HepG2 (cell line): ENCODE results near the gene IMP3. TPM values are rescaled to one million over a fixed set of nuclear protein-coding genes. Genes with fewer than 3 reads are reported as not detected.

ENCODE experiments used
- CBX1 ChIP-seq: IDR thresholded peaks from one replicate; pipeline ENCODE4 v1.6.1; 2016; ENCODE audit warnings: antibody characterized with exemption, low read depth
- EP300 ChIP-seq, 3 experiments: sonication (generic) in 1 of 3; formaldehyde crosslinking in 1 of 3; IDR thresholded peaks; 2 replicates each; pipeline versions ENCODE4 v1.5.1 to v1.6.1; 2011 to 2020; ENCODE audit warnings: low read depth in 2 of 3, low read length in 2 of 3, borderline replicate concordance in 1 of 3, improper control_type of control experiment in 1 of 3, mild to moderate bottlenecking in 1 of 3, missing genetic modification reagents in 1 of 3, moderate library complexity in 1 of 3
- NFE2L1 ChIP-seq: sonication (generic); formaldehyde crosslinking; IDR thresholded peaks from 2 replicates; pipeline ENCODE4 v1.4.0; 2020; ENCODE audit warnings: missing genetic modification reagents, mild to moderate bottlenecking, borderline replicate concordance
- NPAS2 ChIP-seq: sonication (generic); formaldehyde crosslinking; IDR thresholded peaks from 2 replicates; pipeline ENCODE4 v1.8.0; 2022; ENCODE audit warnings: mild to moderate bottlenecking, missing genetic modification reagents, borderline replicate concordance
- NR2F1 ChIP-seq, 2 experiments: fragments of 450-650 bp in 1 of 2; formaldehyde crosslinking in 1 of 2; IDR thresholded peaks; 2 replicates each; pipeline versions ENCODE4 v1.5.0 to v1.6.1; 2016 to 2020; ENCODE audit warnings: mild to moderate bottlenecking in 1 of 2, missing compliant biosample characterization in 1 of 2, missing genetic modification reagents in 1 of 2, moderate library complexity in 1 of 2
- PRMT3 ChIP-seq: sonication (generic); formaldehyde crosslinking; IDR thresholded peaks from 2 replicates; pipeline ENCODE4 v1.8.1; 2022; ENCODE audit warnings: low read depth, mild to moderate bottlenecking, moderate library complexity, missing genetic modification reagents, borderline replicate concordance
- TBX2 ChIP-seq: sonication (generic); formaldehyde crosslinking; IDR thresholded peaks from 2 replicates; pipeline ENCODE4 v1.5.0; 2020; ENCODE audit warnings: missing genetic modification reagents, mild to moderate bottlenecking, borderline replicate concordance
- ZNF331 ChIP-seq: sonication (generic); formaldehyde crosslinking; IDR thresholded peaks from 2 replicates; pipeline ENCODE4 v1.4.0; 2020; ENCODE audit warnings: missing genetic modification reagents
- ZNF354B ChIP-seq: sonication (generic); formaldehyde crosslinking; IDR thresholded peaks from 2 replicates; pipeline ENCODE4 v1.8.0; 2022; ENCODE audit warnings: mild to moderate bottlenecking, missing genetic modification reagents
- ZNF367 ChIP-seq: sonication (generic); formaldehyde crosslinking; IDR thresholded peaks from 2 replicates; pipeline ENCODE4 v1.4.0; 2020; ENCODE audit warnings: missing genetic modification reagents, borderline replicate concordance
- ZNF678 ChIP-seq: sonication (generic); formaldehyde crosslinking; IDR thresholded peaks from 2 replicates; pipeline ENCODE4 v1.4.0; 2020; ENCODE audit warnings: mild to moderate bottlenecking, missing genetic modification reagents
- ZNF816 ChIP-seq: sonication (generic); formaldehyde crosslinking; IDR thresholded peaks from 2 replicates; pipeline ENCODE4 v1.8.0; 2022; ENCODE audit warnings: missing genetic modification reagents, mild to moderate bottlenecking, borderline replicate concordance
- ZNF83 ChIP-seq: sonication (generic); formaldehyde crosslinking; IDR thresholded peaks from 2 replicates; pipeline ENCODE4 v1.4.0; 2020; ENCODE audit warnings: missing genetic modification reagents, mild to moderate bottlenecking, borderline replicate concordance
- polyA plus RNA-seq, 8 experiments: library from polyadenylated mRNA; depleted of rRNA in 3 of 8; stranded (reverse) in 7 of 8; unstranded in 1 of 8; fragments of >200 nt; fragmentation: Illumina TruSeq in 4 of 8; extraction: Trizol in 4 of 8; gene quantifications; 2 replicates each; pipeline versions ENCODE4 v1.2.1 to v1.2.3, GENCODE V29; 2011 to 2016; ENCODE audit warnings: low read depth in 4 of 8, missing spikeins in 1 of 8, mixed read lengths in 1 of 8; ENCODE audit not compliant: insufficient read depth in 1 of 8
- total RNA-seq, 5 experiments: library from RNA; depleted of rRNA; stranded (reverse); fragments of >200 nt; fragmentation: Illumina TruSeq; extraction: Trizol; gene quantifications; 2 replicates each; pipeline ENCODE4 v1.2.3, GENCODE V29; 2016; ENCODE audit warnings: low read depth in 1 of 5
- TF ChIP-seq, protein P1 (sequence below): sonication (generic); formaldehyde crosslinking; IDR thresholded peaks from 2 replicates; pipeline ENCODE4 v1.5.1; 2020; ENCODE audit warnings: mild to moderate bottlenecking, missing genetic modification reagents, borderline replicate concordance
- TF ChIP-seq, protein P2 (sequence below): sonication (generic); formaldehyde crosslinking; IDR thresholded peaks from 2 replicates; pipeline ENCODE4 v1.5.1; 2020; ENCODE audit warnings: mild to moderate bottlenecking, missing genetic modification reagents, moderate library complexity
- TF ChIP-seq, protein P3 (sequence below): sonication (generic); formaldehyde crosslinking; IDR thresholded peaks from 2 replicates; pipeline ENCODE4 v1.5.0; 2020; ENCODE audit warnings: mild to moderate bottlenecking, missing genetic modification reagents
- TF ChIP-seq, protein P4 (sequence below): sonication (generic); formaldehyde crosslinking; IDR thresholded peaks from 2 replicates; pipeline ENCODE4 v1.8.1; 2022; ENCODE audit warnings: mild to moderate bottlenecking, missing genetic modification reagents

Gene IMP3
- total and polyA plus RNA-seq, 2 of the 13 experiments (the other 11 are each of a cell fraction or from before 2014, with no cell fraction given), result 38.3 to 143 TPM

DNA sequence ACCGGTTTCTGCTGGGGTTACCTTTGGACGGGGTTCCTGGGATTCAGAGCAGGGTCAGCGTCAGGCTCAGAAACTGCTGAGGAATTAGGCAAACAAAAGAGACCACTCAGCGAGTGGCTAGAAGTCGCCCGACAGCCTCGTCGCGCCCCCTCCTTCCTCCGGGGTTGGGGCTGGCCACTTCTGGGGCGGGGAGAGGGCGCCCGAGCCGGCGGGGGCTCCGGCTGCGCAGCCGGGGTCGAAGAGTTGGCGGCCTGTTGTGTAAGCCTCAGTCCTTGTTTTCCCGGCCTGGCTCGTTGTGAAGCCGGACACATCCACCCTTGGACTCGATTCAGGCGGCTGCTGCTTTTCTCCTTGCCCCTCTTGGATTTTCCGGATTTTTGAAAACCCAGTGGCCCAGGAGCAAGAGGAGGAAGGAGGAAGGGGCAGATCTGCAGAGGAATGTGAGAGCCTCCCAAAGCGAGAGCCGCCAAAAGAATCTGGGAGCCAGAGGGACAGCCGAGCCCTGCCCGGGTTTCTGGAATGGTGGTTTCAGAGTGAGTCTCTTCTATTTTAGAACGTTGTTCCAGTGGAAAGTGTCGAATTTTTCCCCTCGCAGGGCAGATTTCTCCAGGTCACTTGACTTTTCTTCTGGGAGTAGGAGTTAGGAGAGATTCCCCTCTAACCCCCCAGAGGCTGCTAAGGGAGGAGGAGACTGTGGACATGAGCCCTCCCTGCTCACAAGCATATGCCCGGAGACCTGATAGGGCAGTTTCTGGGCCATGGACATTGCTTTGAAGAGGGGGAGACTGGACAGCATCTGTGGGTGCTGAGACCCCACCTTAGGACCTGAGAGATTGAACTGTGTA lies 8.4 kb upstream of the IMP3 start (continued):
- TF ChIP-seq, protein P1, sequence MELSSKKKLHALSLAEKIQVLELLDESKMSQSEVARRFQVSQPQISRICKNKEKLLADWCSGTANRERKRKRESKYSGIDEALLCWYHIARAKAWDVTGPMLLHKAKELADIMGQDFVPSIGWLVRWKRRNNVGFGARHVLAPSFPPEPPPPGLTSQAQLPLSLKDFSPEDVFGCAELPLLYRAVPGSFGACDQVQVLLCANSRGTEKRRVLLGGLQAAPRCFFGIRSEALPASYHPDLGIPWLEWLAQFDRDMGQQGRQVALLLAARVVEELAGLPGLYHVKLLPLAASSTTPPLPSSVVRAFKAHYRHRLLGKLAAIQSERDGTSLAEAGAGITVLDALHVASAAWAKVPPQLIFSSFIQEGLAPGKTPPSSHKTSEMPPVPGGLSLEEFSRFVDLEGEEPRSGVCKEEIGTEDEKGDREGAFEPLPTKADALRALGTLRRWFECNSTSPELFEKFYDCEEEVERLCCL (CRISPR knock-in tag), result no peak
- TF ChIP-seq NPAS2 (CRISPR knock-in tag), result no peak
- no peak for TF ChIP-seq CBX1
- TF ChIP-seq, protein P2, sequence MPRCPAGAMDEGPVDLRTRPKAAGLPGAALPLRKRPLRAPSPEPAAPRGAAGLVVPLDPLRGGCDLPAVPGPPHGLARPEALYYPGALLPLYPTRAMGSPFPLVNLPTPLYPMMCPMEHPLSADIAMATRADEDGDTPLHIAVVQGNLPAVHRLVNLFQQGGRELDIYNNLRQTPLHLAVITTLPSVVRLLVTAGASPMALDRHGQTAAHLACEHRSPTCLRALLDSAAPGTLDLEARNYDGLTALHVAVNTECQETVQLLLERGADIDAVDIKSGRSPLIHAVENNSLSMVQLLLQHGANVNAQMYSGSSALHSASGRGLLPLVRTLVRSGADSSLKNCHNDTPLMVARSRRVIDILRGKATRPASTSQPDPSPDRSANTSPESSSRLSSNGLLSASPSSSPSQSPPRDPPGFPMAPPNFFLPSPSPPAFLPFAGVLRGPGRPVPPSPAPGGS, result no peak
- no peak for TF ChIP-seq NFE2L1 (CRISPR knock-in tag)
- TF ChIP-seq PRMT3 (CRISPR knock-in tag), result no peak
- no peak for TF ChIP-seq ZNF354B
- no peak for TF ChIP-seq ZNF816 (CRISPR knock-in tag)
- no peak for TF ChIP-seq ZNF367 (CRISPR knock-in tag)
- no peak for TF ChIP-seq ZNF83
- no peak for TF ChIP-seq EP300 (IDR thresholded peaks at IDR 0.05; ENCODE audit: low read depth in 2 of 2, low read length in 2 of 2)
- TF ChIP-seq EP300 (CRISPR knock-in tag; IDR thresholded peaks at IDR 0.05; ENCODE audit: borderline replicate concordance), result no peak
- TF ChIP-seq, protein P3, sequence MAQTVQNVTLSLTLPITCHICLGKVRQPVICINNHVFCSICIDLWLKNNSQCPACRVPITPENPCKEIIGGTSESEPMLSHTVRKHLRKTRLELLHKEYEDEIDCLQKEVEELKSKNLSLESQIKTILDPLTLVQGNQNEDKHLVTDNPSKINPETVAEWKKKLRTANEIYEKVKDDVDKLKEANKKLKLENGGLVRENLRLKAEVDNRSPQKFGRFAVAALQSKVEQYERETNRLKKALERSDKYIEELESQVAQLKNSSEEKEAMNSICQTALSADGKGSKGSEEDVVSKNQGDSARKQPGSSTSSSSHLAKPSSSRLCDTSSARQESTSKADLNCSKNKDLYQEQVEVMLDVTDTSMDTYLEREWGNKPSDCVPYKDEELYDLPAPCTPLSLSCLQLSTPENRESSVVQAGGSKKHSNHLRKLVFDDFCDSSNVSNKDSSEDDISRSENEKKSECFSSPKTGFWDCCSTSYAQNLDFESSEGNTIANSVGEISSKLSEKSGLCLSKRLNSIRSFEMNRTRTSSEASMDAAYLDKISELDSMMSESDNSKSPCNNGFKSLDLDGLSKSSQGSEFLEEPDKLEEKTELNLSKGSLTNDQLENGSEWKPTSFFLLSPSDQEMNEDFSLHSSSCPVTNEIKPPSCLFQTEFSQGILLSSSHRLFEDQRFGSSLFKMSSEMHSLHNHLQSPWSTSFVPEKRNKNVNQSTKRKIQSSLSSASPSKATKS (CRISPR knock-in tag), result no peak
- TF ChIP-seq NR2F1 (CRISPR knock-in tag; IDR thresholded peaks at IDR 0.05), result no peak; a peak in 1 of 4 replicates
- no peak for TF ChIP-seq ZNF331
- TF ChIP-seq TBX2 (CRISPR knock-in tag), result no peak
- TF ChIP-seq, protein P4, sequence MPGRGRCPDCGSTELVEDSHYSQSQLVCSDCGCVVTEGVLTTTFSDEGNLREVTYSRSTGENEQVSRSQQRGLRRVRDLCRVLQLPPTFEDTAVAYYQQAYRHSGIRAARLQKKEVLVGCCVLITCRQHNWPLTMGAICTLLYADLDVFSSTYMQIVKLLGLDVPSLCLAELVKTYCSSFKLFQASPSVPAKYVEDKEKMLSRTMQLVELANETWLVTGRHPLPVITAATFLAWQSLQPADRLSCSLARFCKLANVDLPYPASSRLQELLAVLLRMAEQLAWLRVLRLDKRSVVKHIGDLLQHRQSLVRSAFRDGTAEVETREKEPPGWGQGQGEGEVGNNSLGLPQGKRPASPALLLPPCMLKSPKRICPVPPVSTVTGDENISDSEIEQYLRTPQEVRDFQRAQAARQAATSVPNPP (CRISPR knock-in tag), result no peak
- no peak for TF ChIP-seq ZNF678 (CRISPR knock-in tag)
